ENCODE results near the gene SDK1.

- TF ChIP-seq CTCF (conservative IDR thresholded peaks at IDR 0.05) = no peak
- no peak for TF ChIP-seq ZFX (IDR thresholded peaks at IDR 0.05)
Observed at GRCh38 chr7:3712841-3713240, 411.8 kb downstream of the SDK1 start.
